ENCODE data around the gene TRMT61A.

Gene TRMT61A

DNA sequence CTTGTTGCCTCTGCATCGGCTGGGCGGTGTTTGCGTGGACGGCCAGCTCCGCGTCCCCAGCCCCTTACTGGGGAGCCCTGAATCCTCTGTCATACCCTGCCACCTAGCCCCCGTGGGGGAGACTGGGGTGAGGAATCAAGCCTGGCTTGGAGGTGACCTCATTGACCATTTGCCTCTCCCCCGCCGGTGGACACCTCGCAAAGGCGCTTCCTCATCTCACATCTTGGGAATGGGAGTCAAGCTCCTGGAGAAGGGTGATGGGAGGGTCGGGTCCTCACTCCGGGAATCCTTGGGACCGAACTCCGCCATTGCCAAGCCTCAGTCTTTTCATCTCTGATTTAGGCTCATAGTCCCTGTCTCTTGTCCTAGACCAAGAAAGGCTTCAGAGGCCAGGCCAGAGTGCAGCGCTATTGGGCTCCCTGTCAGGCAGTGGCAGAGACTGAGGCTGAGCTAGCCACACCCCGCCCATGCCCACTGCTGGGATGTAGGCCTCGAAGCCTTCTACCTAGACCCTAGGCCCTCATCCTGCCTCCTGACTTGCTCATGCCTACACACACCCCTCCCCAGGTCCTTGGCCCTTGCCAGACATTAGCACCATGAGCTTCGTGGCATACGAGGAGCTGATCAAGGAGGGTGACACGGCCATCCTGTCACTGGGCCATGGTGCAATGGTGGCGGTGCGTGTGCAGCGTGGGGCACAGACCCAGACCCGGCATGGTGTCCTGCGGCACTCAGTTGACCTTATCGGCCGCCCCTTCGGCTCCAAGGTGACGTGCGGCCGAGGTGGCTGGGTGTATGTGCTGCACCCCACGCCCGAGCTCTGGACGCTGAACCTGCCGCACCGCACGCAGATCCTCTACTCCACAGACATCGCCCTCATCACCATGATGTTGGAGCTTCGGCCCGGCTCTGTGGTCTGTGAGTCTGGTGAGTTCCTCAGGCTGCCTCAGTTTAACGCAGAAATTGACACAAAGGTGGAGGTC, 678 bp downstream of the TRMT61A start:
- in situ Hi-C loops (cut with HindIII; ENCODE audit: low pct_unique_long_range_greater_than_20kb, low sequenced_read_pairs), result no loop called here
- TF ChIP-seq JUND (IDR thresholded peaks at IDR 0.05; ENCODE audit: low read depth), result no peak
- DNase-seq (ENCODE audit: low read depth in 1 of 2, low spot score in 1 of 2), result no peak

DNA sequence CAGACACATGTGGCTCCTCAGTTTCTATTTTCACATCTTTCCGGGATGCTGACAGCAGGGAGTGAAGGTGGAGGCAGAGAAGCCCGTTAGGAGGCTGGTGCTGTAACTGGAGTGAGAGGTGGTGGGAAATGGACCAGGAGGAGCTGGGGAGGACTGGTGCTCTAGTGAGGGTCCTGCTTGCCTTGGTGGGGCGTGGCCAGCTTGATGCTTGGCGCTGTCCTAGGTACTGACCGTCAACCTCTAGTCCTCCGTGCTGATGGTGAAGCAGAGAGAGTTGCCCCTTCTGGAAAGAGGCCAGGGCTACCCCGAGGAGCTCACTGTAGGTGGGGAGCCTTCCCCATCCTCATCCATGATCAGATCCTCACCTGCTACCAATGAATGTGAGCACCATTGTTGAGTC, 1.4 kb downstream of the TRMT61A start:
- TF ChIP-seq JUND (IDR thresholded peaks at IDR 0.05; ENCODE audit: low read depth), result no peak
- peak in 1 of 2 experiments; percentile 63 for DNase-seq (ENCODE audit: low read depth in 1 of 2, low spot score in 1 of 2)
- in situ Hi-C loops (cut with HindIII; ENCODE audit: low pct_unique_long_range_greater_than_20kb, low sequenced_read_pairs), result no loop called here

DNA sequence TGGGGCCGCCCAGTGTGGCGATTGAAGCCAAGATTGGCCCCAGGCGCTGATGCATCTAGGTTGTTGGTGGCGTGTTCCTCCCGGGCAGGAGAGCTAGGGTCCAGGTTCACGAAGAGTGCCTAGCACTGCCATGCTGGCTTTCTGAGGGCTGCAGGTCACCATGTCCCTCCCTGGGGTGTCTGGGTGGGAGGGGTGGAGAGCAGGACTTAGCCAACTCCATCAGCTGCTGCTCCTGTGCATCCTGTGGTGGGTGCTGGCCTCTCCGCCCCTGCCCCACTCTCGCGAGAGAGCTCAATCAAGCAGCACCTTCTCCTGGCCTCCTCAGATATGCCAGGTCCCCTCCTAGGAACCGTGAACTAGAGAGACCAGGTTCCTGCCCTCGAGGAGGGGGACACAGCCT, 1.8 kb downstream of the TRMT61A start:
- no peak for TF ChIP-seq JUND (IDR thresholded peaks at IDR 0.05; ENCODE audit: low read depth)
- DNase-seq (ENCODE audit: low read depth in 1 of 2, low spot score in 1 of 2), result no peak
- in situ Hi-C loops (cut with HindIII; ENCODE audit: low pct_unique_long_range_greater_than_20kb, low sequenced_read_pairs), result no loop called here

DNA sequence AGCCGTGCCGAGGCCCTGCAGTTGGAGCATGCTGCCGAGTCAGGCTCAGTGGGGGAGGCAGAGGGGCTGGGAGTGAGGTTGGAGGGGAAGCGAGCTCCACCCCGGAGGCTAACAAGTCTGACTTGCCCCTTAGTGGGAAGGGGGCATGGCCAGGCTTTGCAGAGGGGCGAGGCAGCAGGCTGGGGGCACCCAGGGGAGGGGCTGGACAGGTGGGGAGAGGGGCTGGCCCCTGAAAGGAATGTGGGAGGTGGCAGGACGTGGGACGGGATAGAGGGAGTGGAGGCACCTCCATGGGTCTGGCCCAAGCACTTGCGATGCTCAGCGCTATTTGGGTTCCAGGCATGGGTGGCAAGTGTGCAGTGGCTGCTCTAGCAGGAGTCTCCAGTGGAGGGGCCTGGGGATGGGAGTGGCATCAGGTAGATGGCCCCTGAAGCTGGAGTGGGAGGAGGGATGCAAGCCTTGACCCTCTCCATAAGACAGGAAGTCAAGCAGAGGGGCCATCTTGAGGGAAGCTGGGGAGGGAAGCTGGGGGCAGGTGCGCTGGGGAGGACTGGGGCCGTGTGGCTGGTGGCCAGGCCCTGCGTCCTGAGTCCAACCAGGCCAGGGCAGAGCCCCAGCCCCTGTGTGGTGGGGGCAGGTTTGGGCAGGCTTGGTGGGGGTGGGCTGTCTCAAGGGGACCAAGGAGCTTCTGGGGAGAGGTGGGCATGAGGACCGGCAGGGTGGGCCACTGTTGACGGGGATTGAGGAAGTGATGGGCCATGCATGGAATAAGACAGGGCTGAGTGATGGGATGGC, 2.6 kb downstream of the TRMT61A start:
- in situ Hi-C loops (cut with HindIII; ENCODE audit: low pct_unique_long_range_greater_than_20kb, low sequenced_read_pairs), result no loop called here
- DNase-seq (ENCODE audit: low read depth in 1 of 2, low spot score in 1 of 2), result no peak
- TF ChIP-seq JUND (IDR thresholded peaks at IDR 0.05; ENCODE audit: low read depth), result no peak

GRCh38 chr14:103532216-103533136, 3.5 kb downstream of the TRMT61A start:
- DNase-seq (ENCODE audit: low read depth in 1 of 2, low spot score in 1 of 2), result no peak
- in situ Hi-C loops (cut with HindIII; ENCODE audit: low pct_unique_long_range_greater_than_20kb, low sequenced_read_pairs), result no loop called here
- TF ChIP-seq JUND (IDR thresholded peaks at IDR 0.05; ENCODE audit: low read depth), result no peak

GRCh38 chr14:103533137-103533998, 4.4 kb downstream of the TRMT61A start:
- in situ Hi-C loops (cut with HindIII; ENCODE audit: low pct_unique_long_range_greater_than_20kb, low sequenced_read_pairs), result no loop called here
- no peak for TF ChIP-seq JUND (IDR thresholded peaks at IDR 0.05; ENCODE audit: low read depth)
- DNase-seq (ENCODE audit: low read depth in 1 of 2, low spot score in 1 of 2), result no peak

DNA sequence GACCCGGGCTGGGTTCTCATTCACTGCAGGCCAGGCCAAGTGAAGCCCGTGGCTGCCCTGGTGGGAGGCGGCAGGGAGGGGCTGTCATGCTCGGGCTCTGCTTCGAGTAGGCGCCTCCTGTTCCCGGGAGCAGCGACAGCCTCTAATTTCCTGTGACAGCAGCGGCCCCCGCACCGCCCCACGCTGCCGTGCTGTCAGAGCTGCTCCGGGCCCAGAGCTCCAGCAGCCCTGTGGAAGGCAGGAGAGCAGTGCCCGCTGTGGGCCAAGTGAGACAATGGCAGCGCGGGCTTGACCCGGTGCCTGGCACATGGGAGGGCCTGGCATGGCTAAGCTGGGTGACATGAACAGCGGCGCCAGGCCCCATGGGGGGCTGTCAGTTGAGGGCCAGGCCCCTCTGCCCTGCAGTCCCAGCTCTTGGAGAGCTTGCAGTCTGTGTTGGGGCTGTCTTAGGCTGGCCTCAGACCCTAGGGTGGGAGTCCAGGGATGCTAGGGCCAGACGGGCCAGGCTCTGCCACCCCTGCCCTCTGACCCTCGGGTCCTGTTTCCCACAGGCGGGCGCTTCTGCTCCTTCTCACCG, 5.1 kb downstream of the TRMT61A start:
- no peak for DNase-seq (ENCODE audit: low read depth in 1 of 2, low spot score in 1 of 2)
- in situ Hi-C loops (cut with HindIII; ENCODE audit: low pct_unique_long_range_greater_than_20kb, low sequenced_read_pairs), result no loop called here
- TF ChIP-seq JUND (IDR thresholded peaks at IDR 0.05; ENCODE audit: low read depth), result no peak

GRCh38 chr14:103534576-103535061, 5.6 kb downstream of the TRMT61A start:
- in situ Hi-C loops (cut with HindIII; ENCODE audit: low pct_unique_long_range_greater_than_20kb, low sequenced_read_pairs), result no loop called here
- DNase-seq (ENCODE audit: low read depth in 1 of 2, low spot score in 1 of 2), result no peak
- no peak for TF ChIP-seq JUND (IDR thresholded peaks at IDR 0.05; ENCODE audit: low read depth)

- no peak for DNase-seq (ENCODE audit: low read depth in 1 of 2, low spot score in 1 of 2)
- in situ Hi-C loops (cut with HindIII; ENCODE audit: low pct_unique_long_range_greater_than_20kb, low sequenced_read_pairs), result no loop called here
- no peak for TF ChIP-seq JUND (IDR thresholded peaks at IDR 0.05; ENCODE audit: low read depth)
Observed at GRCh38 chr14:103535081-103535890, 6.3 kb downstream of the TRMT61A start.

- no peak for TF ChIP-seq JUND (IDR thresholded peaks at IDR 0.05; ENCODE audit: low read depth)
- in situ Hi-C loops (cut with HindIII; ENCODE audit: low pct_unique_long_range_greater_than_20kb, low sequenced_read_pairs), result no loop called here
- DNase-seq (ENCODE audit: low read depth in 1 of 2, low spot score in 1 of 2), result no peak
Observed at GRCh38 chr14:103535891-103536565, 7.0 kb downstream of the TRMT61A start.
